ENCODE results near the gene SPECC1L.

SPECC1L gene

GRCh38 chr22:24393848-24394247 is 123.2 kb downstream of the SPECC1L start:
- DNase-seq, result no peak

DNA sequence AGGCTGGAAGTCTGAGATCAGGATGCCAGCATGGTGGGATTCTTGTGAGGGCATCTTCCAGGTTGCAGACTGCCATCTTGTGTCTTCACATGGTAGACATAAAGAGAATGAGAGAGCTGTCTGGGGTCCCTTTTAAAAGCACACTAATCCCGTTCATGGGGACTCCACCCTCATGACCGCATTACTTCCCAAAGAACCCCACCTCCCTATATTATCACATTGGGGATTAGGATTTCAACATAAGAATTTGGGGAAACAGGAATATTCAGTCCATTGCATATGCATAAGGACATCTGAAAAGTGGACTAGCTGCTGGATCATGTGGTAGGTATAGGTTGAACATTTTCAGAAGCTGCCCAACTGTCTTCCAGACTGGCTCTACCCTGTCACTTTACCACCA is 123.6 kb downstream of the SPECC1L start:
- no peak for DNase-seq

DNA sequence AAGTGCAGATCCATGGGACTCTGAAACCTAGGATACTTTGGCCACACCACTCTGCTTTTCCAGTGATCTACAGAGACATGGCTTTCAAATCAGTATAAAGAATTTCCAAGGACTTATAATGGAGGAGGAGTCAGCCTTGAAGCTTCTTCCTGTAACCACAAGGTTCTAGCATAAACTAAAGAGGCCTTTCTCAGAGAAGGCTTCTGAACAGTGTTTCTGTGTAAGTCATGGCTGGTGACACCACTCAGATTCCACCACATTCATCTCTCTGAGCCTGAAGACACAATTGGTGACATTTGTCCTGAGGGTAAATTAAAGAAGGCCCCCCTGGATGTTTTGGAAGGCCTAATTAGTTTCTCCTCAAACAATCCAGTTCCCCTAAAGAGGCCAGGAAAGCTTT is 127.8 kb downstream of the SPECC1L start:
- no peak for DNase-seq

DNA sequence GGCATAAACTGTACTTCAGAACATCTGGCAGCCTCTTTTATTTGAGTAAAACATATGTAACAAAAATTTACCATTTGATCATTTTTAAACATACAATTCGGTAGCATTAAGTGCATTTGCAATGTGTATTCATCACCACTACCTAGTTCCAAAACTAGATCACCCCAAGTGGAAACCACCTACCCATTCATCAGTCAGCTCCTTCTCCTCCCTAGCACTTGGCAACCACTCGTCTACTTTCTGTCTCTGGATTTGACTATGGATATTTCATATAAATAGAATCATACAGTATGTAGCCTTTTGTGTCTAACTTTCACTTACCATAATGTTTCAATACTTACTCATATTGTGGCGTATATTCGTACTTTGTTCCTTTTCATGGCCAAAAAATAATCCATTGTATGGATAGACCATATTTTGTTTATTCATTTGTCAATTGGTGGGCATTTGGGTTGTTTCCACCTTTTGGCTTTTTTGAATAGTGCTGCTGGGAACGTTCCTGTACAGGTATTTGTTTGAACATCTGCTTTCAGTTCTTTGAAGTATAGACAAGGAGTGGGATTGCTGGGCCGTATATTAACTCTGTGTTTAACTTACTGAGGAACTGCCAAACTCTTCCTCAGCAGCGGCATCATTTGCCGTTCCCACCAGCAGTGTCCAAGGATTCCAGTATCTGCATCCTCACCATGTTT is 129.5 kb downstream of the SPECC1L start:
- no peak for DNase-seq

DNA sequence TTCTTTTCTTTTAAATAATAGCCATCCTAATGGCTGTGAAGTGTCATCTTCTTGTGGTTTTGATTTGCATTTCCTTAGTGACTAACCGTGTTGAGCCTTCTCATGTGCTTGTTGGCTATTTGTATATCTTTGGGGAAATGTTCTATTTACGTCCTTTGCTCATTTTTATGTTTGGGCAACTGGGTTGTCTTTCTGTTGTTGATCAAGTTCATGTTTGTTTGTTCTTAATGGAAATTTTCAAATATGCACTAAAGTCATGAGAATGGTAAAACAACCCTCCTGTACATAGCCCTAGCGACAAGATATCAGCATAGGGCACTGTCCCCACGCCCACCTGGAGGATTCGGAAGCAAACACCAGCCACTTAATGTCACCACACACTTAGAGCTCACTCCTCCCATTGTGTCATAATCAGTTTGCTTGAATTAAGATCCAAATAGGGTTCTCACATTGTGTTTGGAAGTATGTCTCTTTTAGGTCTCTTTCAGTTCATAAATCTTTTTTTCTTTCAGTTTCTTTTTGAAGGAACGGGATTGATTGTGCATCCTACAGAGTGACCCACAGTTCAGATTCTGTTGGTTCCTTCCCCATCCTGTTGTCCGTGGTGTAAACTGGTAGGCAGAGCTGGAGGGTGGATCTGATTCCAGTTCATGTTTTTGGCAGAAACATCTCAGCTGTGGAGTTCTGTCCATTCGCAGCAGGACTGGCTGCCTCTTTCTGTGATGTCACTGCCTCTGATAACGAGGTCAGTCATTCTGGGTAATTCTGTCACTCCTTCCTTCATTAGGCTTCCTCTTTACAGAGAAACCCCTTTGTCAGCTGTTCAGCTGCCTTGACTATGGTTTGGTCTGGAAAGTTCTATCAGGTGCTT is 130.3 kb downstream of the SPECC1L start:
- DNase-seq, result no peak

GRCh38 chr22:24401931-24402367 is 131.3 kb downstream of the SPECC1L start:
- no peak for DNase-seq

GRCh38 chr22:24402460-24403192 is 132.0 kb downstream of the SPECC1L start:
- DNase-seq, result peak in 7 of 51 donors; percentile 14 to 47 (median 27)

- no peak for DNase-seq
Measured at GRCh38 chr22:24403346-24403745, 132.7 kb downstream of the SPECC1L start.

- DNase-seq, result no peak
Measured at GRCh38 chr22:24404561-24405275, 134.1 kb downstream of the SPECC1L start.

- DNase-seq, result no peak
Measured at GRCh38 chr22:24405631-24406321, 135.1 kb downstream of the SPECC1L start.

DNA sequence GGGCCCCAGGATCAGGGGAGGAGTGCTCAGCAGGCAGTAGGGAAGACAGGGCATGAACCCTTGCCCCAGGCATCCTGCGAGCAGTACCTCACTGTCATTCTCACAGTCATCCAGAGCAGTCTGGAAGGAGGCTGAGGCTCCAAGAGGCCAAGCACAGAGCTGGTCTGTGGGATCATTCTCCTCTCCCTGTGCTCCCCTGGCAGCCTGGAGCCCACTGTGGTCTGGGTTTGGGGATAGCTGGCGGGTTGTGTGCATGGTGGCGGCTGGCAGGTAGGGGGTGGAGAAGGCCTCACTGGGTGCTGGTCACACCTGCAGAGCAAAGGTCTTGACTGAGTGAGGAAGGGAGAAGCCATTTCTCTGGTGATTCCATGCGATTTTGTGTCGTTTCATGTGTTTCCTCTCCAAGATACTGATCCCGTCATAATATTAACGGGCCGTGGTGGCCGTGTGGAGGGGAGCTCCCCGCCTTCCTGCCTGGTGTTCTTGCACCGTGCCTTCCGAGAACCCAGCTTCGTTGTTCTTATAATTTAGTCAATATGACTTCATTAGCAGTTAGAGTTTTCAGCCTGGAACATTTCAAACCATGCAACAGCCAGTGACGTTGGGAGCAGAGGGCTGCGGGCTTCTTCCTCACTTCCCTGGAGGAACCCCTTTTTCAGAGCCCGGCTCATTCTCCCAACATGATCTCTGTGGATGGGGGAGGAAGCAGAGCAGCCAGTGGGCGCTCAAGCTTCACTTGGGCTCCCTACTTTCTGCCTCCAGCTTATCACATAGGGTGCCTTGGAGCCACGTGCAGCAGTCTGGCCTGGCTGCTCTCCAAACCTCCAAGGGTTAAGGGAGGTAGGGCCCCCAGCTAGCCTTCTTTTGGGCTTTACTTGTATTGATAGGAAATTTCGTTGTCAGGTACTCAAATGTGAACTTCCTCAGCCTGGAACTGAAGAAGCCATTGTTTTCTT is 136.0 kb downstream of the SPECC1L start:
- DNase-seq, result no peak

DNA sequence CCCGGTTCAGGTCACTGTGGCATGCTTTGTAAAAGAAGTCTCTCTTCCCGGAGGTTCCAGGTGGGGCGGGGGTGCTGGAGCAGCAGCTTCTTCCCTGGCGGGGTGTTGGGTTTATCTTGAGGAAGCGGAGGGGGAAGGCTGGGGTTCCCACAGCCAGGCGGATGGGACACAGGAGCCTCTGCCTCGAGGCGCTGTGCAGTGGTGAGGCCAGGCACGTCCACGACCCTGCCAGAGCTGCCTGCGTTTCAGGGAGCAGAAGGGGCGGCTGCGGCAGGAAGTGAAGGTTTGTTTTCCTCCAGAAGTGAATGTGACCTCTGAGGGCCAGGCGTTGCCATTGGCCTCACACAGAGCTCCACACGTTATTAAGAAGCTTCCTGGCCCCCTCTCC is 136.6 kb downstream of the SPECC1L start:
- no peak for DNase-seq

DNA sequence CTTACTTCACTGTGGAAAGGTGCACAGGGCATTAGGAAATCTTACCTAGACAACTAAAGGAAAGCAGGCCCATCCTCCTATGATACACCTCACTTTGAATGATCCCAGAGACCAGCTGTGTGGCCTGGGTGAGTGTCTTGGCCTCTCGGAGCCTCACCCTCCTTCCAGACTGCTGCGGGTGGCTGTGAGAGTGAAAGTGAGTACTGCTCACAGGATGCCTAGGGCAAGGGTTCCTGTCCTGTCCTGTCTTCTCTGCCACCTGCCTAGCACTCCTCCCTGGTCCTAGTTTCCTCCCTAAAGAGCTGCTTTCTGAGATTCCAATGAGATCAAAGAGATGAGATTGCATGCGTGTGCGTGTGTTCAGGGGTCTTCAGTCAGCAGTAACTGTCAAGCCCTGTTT is 137.3 kb downstream of the SPECC1L start:
- no peak for DNase-seq

GRCh38 chr22:24408630-24409029 is 138.0 kb downstream of the SPECC1L start:
- no peak for DNase-seq

- DNase-seq, result no peak
Measured at GRCh38 chr22:24409707-24410106, 139.1 kb downstream of the SPECC1L start.

- no peak for DNase-seq
Measured at GRCh38 chr22:24410110-24410856, 139.7 kb downstream of the SPECC1L start.

DNA sequence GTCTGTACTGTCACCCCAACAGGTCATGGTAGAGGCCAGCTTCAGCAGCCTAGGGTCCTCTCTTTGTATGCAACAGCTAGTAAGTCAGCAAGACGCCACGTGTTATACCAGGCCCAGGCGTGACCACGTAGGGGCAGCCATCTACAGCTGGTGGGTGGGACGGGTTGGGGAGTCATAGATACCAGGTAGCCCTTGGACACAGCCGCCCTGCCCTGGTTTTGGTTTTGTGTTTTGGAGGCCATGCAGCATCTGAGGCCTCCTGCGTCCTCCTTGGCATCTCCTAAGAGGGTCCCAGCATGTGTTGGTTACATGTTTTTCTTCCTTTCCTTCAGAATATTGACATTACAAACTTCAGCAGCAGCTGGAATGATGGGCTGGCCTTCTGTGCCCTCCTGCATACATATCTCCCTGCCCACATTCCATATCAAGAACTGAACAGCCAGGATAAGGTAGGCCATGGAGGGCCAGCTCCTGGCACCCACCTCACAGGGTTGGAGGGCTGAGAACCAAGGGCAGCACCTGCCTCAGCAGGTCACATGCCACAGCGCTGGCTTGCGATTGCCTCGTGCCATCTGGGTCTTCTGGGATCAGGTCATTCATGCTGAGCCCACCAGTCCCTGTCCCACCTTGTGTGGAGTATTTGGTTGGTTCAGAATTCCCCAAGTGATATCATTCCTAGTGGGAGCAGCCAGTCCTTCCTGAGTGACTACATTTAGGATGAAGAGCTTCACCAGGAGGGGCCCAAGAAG is 140.8 kb downstream of the SPECC1L start:
- DNase-seq, result no peak

DNA sequence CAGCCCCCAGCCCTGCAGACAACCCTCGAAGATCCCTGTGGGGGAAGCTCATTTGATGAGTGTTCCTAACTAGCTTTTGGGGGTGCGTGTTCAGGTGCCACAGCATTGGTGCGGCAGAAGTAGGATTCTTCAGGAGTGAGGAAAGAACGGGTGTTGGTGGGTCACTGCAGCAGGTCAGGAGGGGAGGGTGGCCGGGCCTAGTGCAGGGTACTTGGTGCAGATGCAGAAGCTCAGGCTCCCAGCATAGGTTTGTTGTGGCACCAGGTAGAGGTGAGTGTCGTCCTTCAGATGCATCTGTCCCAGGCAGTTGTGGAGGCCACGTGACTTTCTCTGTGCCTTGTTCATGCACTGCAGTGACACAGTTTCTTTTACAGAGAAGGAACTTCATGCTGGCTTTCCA is 141.6 kb downstream of the SPECC1L start:
- DNase-seq, result no peak

Data from hypothalamus (tissue), 51 donors.